MM.1S (cell line): ENCODE measurements around the gene ENO1.

ENCODE experiments used
- CTCF ChIP-seq: fragments of 300-600 bp; sonication (generic); IDR thresholded peaks from 2 replicates; pipeline ENCODE4 v1.5.1; 2016; ENCODE audit warnings: antibody characterized with exemption, low read length, mixed read lengths
- EZH2 ChIP-seq: fragments of 300-600 bp; sonication (generic); optimal IDR thresholded peaks from 2 replicates; pipeline ENCODE3; 2017; ENCODE audit warnings: low read depth, mild to moderate bottlenecking, antibody characterized with exemption, low read length, mixed read lengths

- TF ChIP-seq CTCF: no peak
- no peak for TF ChIP-seq EZH2
Measured at GRCh38 chr1:8925406-8925805, 46.9 kb upstream of the ENO1 start.
